SJSA1 (cell line): Measurements from ENCODE around the gene CARD8. TPM values are rescaled to one million over a fixed set of nuclear protein-coding genes. Genes with fewer than 3 reads are reported as not detected.

ENCODE experiments used
- DNase-seq, 2 experiments: peaks; one replicate each; pipeline ENCODE4 v3.0.0-alpha.2; 2015 to 2020; ENCODE audit warnings: low spot score in 2 of 2, low read depth in 1 of 2
- H3K27ac ChIP-seq: fragments of 250-450 bp; sonication (Bioruptor Pico); 2 replicates; pipeline ENCODE4 v1.5.1; 2020; ENCODE audit warnings: mild to moderate bottlenecking, moderate library complexity
- H3K27me3 ChIP-seq: fragments of 250-450 bp; sonication (Bioruptor Pico); replicated peaks from 2 replicates; pipeline ENCODE4 v1.5.1; 2020; ENCODE audit warnings: mild to moderate bottlenecking, moderate library complexity
- H3K36me3 ChIP-seq: fragments of 250-450 bp; sonication (Bioruptor Pico); 2 replicates; pipeline ENCODE4 v1.5.1; 2020; ENCODE audit warnings: mild to moderate bottlenecking
- H3K4me1 ChIP-seq: fragments of 250-450 bp; sonication (Bioruptor Pico); replicated peaks from 2 replicates; pipeline ENCODE4 v1.6.1; 2021; ENCODE audit warnings: mild to moderate bottlenecking
- H3K4me3 ChIP-seq: fragments of 250-450 bp; sonication (Bioruptor Pico); 2 replicates; pipeline ENCODE4 v1.5.1; 2020; ENCODE audit warnings: mild to moderate bottlenecking
- H3K9me3 ChIP-seq: fragments of 250-450 bp; sonication (Bioruptor Pico); replicated peaks from 2 replicates; pipeline ENCODE4 v1.5.1; 2020; ENCODE audit warnings: mild to moderate bottlenecking
- total RNA-seq: library from RNA; depleted of rRNA; stranded (reverse); fragments of >200 nt; shearing (Covaris generic); gene quantifications from 2 replicates; pipeline ENCODE4 v1.2.3, GENCODE V29; 2014

CARD8 gene
- total RNA-seq, 1 experiment from 2014 or later: 24.6 TPM

- peaks cover 11% of the 10 kb centered on the region; the same call in 1 of the 2 replicates for H3K36me3 ChIP-seq
- H3K27ac ChIP-seq: no peak overlapping the region
- no peaks in the 10 kb centered on the region for H3K4me1 ChIP-seq
- H3K9me3 ChIP-seq: 0 out of 2 replicates have a peak, but pooled peaks cover 3% of the 10 kb centered on the region
- H3K27me3 ChIP-seq: no peaks in the 10 kb centered on the region
- no peak overlapping the region for H3K4me3 ChIP-seq
- no peak for DNase-seq
Observed at GRCh38 chr19:48192750-48193149, 63.0 kb downstream of the CARD8 start.

- no peak overlapping the region for H3K27ac ChIP-seq
- no peaks in the 10 kb centered on the region for H3K4me1 ChIP-seq
- H3K36me3 ChIP-seq: peaks cover 11% of the 10 kb centered on the region; the same call in 1 of the 2 replicates
- H3K27me3 ChIP-seq: no peaks in the 10 kb centered on the region
- 0 out of 2 replicates have a peak, but pooled peaks cover 3% of the 10 kb centered on the region for H3K9me3 ChIP-seq
- no peak for DNase-seq
- H3K4me3 ChIP-seq: no peak overlapping the region
Observed at GRCh38 chr19:48190885-48191284, 64.8 kb downstream of the CARD8 start.

GRCh38 chr19:48190288-48190884, 65.3 kb downstream of the CARD8 start:
- peak; percentile 11 to 51 for DNase-seq
- Histone ChIP-seq H3K27me3 (no peaks in the 10 kb centered on the region), H3K36me3 (peaks cover 11% of the 10 kb centered on the region; the same call in 1 of the 2 replicates), H3K27ac (no peak overlapping the region), H3K4me3 (no peak overlapping the region), H3K4me1 (no peaks in the 10 kb centered on the region), H3K9me3 (0 out of 2 replicates have a peak, but pooled peaks cover 3% of the 10 kb centered on the region)

DNA sequence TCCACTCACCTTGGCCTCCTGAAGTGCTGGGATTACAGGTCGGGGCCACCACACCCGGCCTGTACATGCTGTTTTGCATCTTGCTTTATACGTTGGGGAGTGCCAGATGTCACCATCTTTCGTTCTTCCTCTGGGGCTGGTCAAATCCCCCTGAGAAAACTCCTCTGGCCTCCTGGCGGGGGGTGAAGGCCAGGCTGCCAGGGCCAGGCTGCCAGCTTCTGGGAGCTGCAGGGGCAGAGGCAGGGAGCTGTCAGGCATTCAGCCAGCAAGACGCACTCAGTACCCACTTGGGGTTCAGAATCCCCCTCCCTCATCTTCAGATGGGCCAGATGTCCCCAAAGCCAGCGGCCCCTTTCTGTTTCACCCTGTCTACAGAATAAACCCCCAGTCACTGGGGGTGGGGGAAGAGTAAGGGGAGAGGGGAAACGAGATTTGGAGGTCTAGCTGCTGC, 69.1 kb downstream of the CARD8 start:
- Histone ChIP-seq H3K27me3 (no peaks in the 10 kb centered on the region), H3K4me3 (no peak overlapping the region), H3K9me3 (0 out of 2 replicates have a peak, but pooled peaks cover 3% of the 10 kb centered on the region), H3K27ac (no peak overlapping the region), H3K36me3 (peaks cover 12% of the 10 kb centered on the region; the same call in 1 of the 2 replicates), H3K4me1 (no peaks in the 10 kb centered on the region)
- no peak for DNase-seq

- Histone ChIP-seq H3K36me3 (peaks cover 16% of the 10 kb centered on the region; the same call in 1 of the 2 replicates), H3K9me3 (0 out of 2 replicates have a peak, but pooled peaks cover 5% of the 10 kb centered on the region), H3K27me3 (no peaks in the 10 kb centered on the region), H3K4me1 (no peaks in the 10 kb centered on the region), H3K4me3 (no peak overlapping the region), H3K27ac (no peak overlapping the region)
- no peak for DNase-seq
Observed at GRCh38 chr19:48186015-48186414, 69.7 kb downstream of the CARD8 start.

GRCh38 chr19:48183356-48183755, 72.4 kb downstream of the CARD8 start:
- no peak overlapping the region for H3K27ac ChIP-seq
- no peak for DNase-seq
- H3K4me1 ChIP-seq: no peaks in the 10 kb centered on the region
- H3K36me3 ChIP-seq: peaks cover 5% of the 10 kb centered on the region; the same call in 1 of the 2 replicates
- no peak overlapping the region for H3K4me3 ChIP-seq
- H3K27me3 ChIP-seq: no peaks in the 10 kb centered on the region
- H3K9me3 ChIP-seq: 0 out of 2 replicates have a peak, but pooled peaks cover 3% of the 10 kb centered on the region

- Histone ChIP-seq H3K4me1 (no peaks in the 10 kb centered on the region), H3K36me3 (peaks cover 5% of the 10 kb centered on the region; the same call in 1 of the 2 replicates), H3K4me3 (no peak overlapping the region), H3K27ac (no peak overlapping the region), H3K9me3 (0 out of 2 replicates have a peak, but pooled peaks cover 3% of the 10 kb centered on the region), H3K27me3 (no peaks in the 10 kb centered on the region)
- DNase-seq: no peak
Observed at GRCh38 chr19:48182434-48182833, 73.3 kb downstream of the CARD8 start.

- H3K4me1 ChIP-seq: no peaks in the 10 kb centered on the region
- H3K36me3 ChIP-seq: peaks cover 5% of the 10 kb centered on the region; the same call in 1 of the 2 replicates
- no peak for DNase-seq
- H3K4me3 ChIP-seq: no peak overlapping the region
- H3K27ac ChIP-seq: no peak overlapping the region
- 0 out of 2 replicates have a peak, but pooled peaks cover 3% of the 10 kb centered on the region for H3K9me3 ChIP-seq
- H3K27me3 ChIP-seq: no peaks in the 10 kb centered on the region
Observed at GRCh38 chr19:48181505-48181904, 74.2 kb downstream of the CARD8 start.

GRCh38 chr19:48176226-48176625, 79.5 kb downstream of the CARD8 start:
- DNase-seq: no peak
- Histone ChIP-seq H3K4me3 (no peak overlapping the region), H3K9me3 (0 out of 2 replicates have a peak, but pooled peaks cover 1% of the 10 kb centered on the region), H3K27me3 (no peaks in the 10 kb centered on the region), H3K36me3 (peaks cover 20% of the 10 kb centered on the region), H3K4me1 (peaks cover 1% of the 10 kb centered on the region), H3K27ac (no peak overlapping the region)

DNA sequence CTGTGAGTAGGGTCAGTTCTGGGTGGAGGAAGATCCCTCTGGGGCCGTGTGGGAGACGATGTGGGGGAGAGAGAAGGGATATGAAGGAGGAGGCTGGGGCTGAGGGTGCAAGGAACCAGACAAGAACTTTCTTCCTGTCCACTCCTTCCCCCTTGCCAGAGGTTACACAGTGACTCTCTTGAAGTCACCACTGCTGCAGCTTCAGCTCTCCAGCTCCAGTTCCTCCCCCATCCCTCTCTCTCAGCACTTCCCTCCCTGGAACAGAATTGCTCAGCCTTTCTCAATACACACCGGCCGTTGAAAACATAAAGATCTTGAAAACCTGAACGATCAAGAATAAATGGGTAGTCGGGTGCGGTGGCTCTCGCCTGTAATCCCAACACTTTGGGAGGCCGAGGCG, 80.1 kb downstream of the CARD8 start:
- no peak overlapping the region for H3K4me3 ChIP-seq
- no peaks in the 10 kb centered on the region for H3K9me3 ChIP-seq
- DNase-seq: no peak
- H3K4me1 ChIP-seq: peaks cover 6% of the 10 kb centered on the region
- H3K36me3 ChIP-seq: peaks cover 20% of the 10 kb centered on the region
- no peak overlapping the region for H3K27ac ChIP-seq
- H3K27me3 ChIP-seq: no peaks in the 10 kb centered on the region

- H3K36me3 ChIP-seq: peaks cover 20% of the 10 kb centered on the region
- H3K9me3 ChIP-seq: no peaks in the 10 kb centered on the region
- peaks cover 6% of the 10 kb centered on the region for H3K4me1 ChIP-seq
- no peak overlapping the region for H3K4me3 ChIP-seq
- no peak for DNase-seq
- H3K27me3 ChIP-seq: no peaks in the 10 kb centered on the region
- no peak overlapping the region for H3K27ac ChIP-seq
Observed at GRCh38 chr19:48174445-48175030, 81.2 kb downstream of the CARD8 start.

- no peak overlapping the region for H3K4me3 ChIP-seq
- DNase-seq: no peak
- H3K27ac ChIP-seq: no peak overlapping the region
- no peaks in the 10 kb centered on the region for H3K27me3 ChIP-seq
- H3K9me3 ChIP-seq: no peaks in the 10 kb centered on the region
- peaks cover 10% of the 10 kb centered on the region for H3K4me1 ChIP-seq
- peaks cover 20% of the 10 kb centered on the region for H3K36me3 ChIP-seq
Observed at GRCh38 chr19:48171710-48172109, 84.0 kb downstream of the CARD8 start.

GRCh38 chr19:48170817-48171347, 84.8 kb downstream of the CARD8 start:
- no peaks in the 10 kb centered on the region for H3K9me3 ChIP-seq
- H3K27me3 ChIP-seq: no peaks in the 10 kb centered on the region
- H3K27ac ChIP-seq: no peak overlapping the region
- H3K4me3 ChIP-seq: peak overlapping the region; percentile 75
- H3K36me3 ChIP-seq: peaks cover 17% of the 10 kb centered on the region
- peaks cover 10% of the 10 kb centered on the region for H3K4me1 ChIP-seq
- DNase-seq: peak in 1 of 2 experiments; percentile 12
